PC-9 (cell line): ENCODE measurements around the gene ATOH8.

ENCODE experiments used
- EZH2 ChIP-seq: fragments of 200-600 bp; sonication (generic); IDR thresholded peaks from 2 replicates; pipeline ENCODE4 v1.8.0; 2017; ENCODE audit warnings: antibody characterized with exemption, low read depth
- TF ChIP-seq, protein P1 (sequence below): fragments of 200-600 bp; sonication (generic); conservative IDR thresholded peaks from 2 replicates; pipeline ENCODE4 v1.6.1; 2017; ENCODE audit warnings: mixed run types, antibody characterized with exemption, mild to moderate bottlenecking, moderate library complexity

DNA sequence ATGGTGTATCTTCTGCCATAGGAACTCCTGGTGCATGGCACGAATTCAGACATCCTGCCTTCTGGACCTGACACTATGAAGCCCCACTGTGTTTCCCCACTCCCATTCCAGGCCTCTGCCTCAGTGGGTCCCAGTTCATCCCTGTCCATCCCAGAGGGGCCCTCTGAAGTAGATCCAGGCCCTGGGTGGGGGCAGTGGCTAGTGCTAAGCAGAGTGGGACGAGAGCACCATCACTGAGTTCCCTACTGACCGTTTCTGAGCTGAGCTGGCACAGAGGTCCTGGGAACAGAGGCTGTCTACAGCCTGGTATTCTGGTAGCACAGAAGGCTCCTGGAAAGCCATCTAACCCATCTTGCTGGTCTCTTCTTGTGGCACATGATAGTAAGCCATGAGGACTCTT is 54.0 kb downstream of the ATOH8 start:
- TF ChIP-seq, protein P1, sequence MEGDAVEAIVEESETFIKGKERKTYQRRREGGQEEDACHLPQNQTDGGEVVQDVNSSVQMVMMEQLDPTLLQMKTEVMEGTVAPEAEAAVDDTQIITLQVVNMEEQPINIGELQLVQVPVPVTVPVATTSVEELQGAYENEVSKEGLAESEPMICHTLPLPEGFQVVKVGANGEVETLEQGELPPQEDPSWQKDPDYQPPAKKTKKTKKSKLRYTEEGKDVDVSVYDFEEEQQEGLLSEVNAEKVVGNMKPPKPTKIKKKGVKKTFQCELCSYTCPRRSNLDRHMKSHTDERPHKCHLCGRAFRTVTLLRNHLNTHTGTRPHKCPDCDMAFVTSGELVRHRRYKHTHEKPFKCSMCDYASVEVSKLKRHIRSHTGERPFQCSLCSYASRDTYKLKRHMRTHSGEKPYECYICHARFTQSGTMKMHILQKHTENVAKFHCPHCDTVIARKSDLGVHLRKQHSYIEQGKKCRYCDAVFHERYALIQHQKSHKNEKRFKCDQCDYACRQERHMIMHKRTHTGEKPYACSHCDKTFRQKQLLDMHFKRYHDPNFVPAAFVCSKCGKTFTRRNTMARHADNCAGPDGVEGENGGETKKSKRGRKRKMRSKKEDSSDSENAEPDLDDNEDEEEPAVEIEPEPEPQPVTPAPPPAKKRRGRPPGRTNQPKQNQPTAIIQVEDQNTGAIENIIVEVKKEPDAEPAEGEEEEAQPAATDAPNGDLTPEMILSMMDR, result no peak
- TF ChIP-seq EZH2, result no peak
